ENCODE data around the gene SPTLC1. TPM values are rescaled to one million over a fixed set of nuclear protein-coding genes. Genes with fewer than 3 reads are reported as not detected.

SPTLC1 gene
- total RNA-seq, 1 experiment from 2014 or later = 60.6 TPM

- H3K4me3 ChIP-seq (ENCODE audit: low read depth, low read length, poor library complexity, severe bottlenecking) = no peak overlapping the region
- BruUV-seq (replicated peaks) = no TSS peak
- DNase-seq (ENCODE audit: low spot score) = peak; percentile 23
- H3K27me3 ChIP-seq (replicated peaks; ENCODE audit: insufficient read depth, low read depth, low read length, poor library complexity) = no peaks in the 10 kb centered on the region
- ChIA-PET POLR2A (ENCODE audit: low non-redundant PET) (no interaction called here), CTCF (no interaction called here)
- H3K9me3 ChIP-seq (ENCODE audit: low read depth, low read length, poor library complexity, severe bottlenecking) = no peaks in the 10 kb centered on the region
- no peaks in the 10 kb centered on the region for H3K4me1 ChIP-seq (ENCODE audit: insufficient read depth, low read length, poor library complexity, severe bottlenecking)
- no peak overlapping the region for H3K27ac ChIP-seq (ENCODE audit: low read depth, low read length, poor library complexity, severe bottlenecking)
- peaks cover 19% of the 10 kb centered on the region for H3K36me3 ChIP-seq (ENCODE audit: insufficient read depth, low read length, poor library complexity, severe bottlenecking)
- TF ChIP-seq, protein P1, sequence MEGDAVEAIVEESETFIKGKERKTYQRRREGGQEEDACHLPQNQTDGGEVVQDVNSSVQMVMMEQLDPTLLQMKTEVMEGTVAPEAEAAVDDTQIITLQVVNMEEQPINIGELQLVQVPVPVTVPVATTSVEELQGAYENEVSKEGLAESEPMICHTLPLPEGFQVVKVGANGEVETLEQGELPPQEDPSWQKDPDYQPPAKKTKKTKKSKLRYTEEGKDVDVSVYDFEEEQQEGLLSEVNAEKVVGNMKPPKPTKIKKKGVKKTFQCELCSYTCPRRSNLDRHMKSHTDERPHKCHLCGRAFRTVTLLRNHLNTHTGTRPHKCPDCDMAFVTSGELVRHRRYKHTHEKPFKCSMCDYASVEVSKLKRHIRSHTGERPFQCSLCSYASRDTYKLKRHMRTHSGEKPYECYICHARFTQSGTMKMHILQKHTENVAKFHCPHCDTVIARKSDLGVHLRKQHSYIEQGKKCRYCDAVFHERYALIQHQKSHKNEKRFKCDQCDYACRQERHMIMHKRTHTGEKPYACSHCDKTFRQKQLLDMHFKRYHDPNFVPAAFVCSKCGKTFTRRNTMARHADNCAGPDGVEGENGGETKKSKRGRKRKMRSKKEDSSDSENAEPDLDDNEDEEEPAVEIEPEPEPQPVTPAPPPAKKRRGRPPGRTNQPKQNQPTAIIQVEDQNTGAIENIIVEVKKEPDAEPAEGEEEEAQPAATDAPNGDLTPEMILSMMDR (conservative IDR thresholded peaks at IDR 0.05; ENCODE audit: low read depth, low read length) = no peak
- TF ChIP-seq EZH2 (IDR thresholded peaks at IDR 0.05; ENCODE audit: borderline replicate concordance, low read depth, low read length, poor library complexity, severe bottlenecking) = no peak
- intact Hi-C loops (cut with micrococcal nuclease; ENCODE audit: unreplicated experiment) = no loop called here
Observed at GRCh38 chr9:92048924-92049625, 66.1 kb downstream of the SPTLC1 start.

DNA sequence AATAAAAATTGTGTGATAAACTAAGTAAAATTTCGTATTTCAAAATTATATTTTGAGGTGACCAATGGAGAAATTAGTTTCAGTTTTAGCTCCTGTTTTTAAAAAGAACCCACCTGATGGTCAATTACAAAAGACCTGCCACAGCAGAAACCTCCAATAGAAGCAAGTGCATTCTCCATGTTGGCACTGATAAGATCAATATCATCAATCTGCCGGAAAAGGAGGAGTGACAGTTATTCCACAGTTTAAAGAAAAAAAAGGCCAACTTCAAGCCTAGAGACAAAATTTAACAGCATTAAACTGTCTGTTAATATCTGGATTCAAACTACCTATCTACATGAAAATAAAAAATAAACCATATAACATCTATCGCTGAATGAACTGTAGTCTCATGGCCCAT lies 67.7 kb downstream of the SPTLC1 start:
- peaks cover 25% of the 10 kb centered on the region for H3K36me3 ChIP-seq (ENCODE audit: insufficient read depth, low read length, poor library complexity, severe bottlenecking)
- H3K27ac ChIP-seq (ENCODE audit: low read depth, low read length, poor library complexity, severe bottlenecking) = no peak overlapping the region
- TF ChIP-seq EZH2 (IDR thresholded peaks at IDR 0.05; ENCODE audit: borderline replicate concordance, low read depth, low read length, poor library complexity, severe bottlenecking) = no peak
- TF ChIP-seq, protein P1 (conservative IDR thresholded peaks at IDR 0.05; ENCODE audit: low read depth, low read length) = no peak
- ChIA-PET POLR2A (ENCODE audit: low non-redundant PET) (no interaction called here), CTCF (no interaction called here)
- intact Hi-C loops (cut with micrococcal nuclease; ENCODE audit: unreplicated experiment) = no loop called here
- H3K4me3 ChIP-seq (ENCODE audit: low read depth, low read length, poor library complexity, severe bottlenecking) = no peak overlapping the region
- no peaks in the 10 kb centered on the region for H3K27me3 ChIP-seq (replicated peaks; ENCODE audit: insufficient read depth, low read depth, low read length, poor library complexity)
- H3K4me1 ChIP-seq (ENCODE audit: insufficient read depth, low read length, poor library complexity, severe bottlenecking) = no peaks in the 10 kb centered on the region
- H3K9me3 ChIP-seq (ENCODE audit: low read depth, low read length, poor library complexity, severe bottlenecking) = no peaks in the 10 kb centered on the region
- BruUV-seq (replicated peaks) = no TSS peak
- no peak for DNase-seq (ENCODE audit: low spot score)

GRCh38 chr9:92046676-92047075 lies 68.5 kb downstream of the SPTLC1 start:
- no peak for DNase-seq (ENCODE audit: low spot score)
- H3K9me3 ChIP-seq (ENCODE audit: low read depth, low read length, poor library complexity, severe bottlenecking) = peaks cover 5% of the 10 kb centered on the region
- H3K27ac ChIP-seq (ENCODE audit: low read depth, low read length, poor library complexity, severe bottlenecking) = no peak overlapping the region
- no peaks in the 10 kb centered on the region for H3K27me3 ChIP-seq (replicated peaks; ENCODE audit: insufficient read depth, low read depth, low read length, poor library complexity)
- no peaks in the 10 kb centered on the region for H3K4me1 ChIP-seq (ENCODE audit: insufficient read depth, low read length, poor library complexity, severe bottlenecking)
- ChIA-PET CTCF (no interaction called here), POLR2A (ENCODE audit: low non-redundant PET) (no interaction called here)
- intact Hi-C loops (cut with micrococcal nuclease; ENCODE audit: unreplicated experiment) = no loop called here
- TF ChIP-seq, protein P1 (conservative IDR thresholded peaks at IDR 0.05; ENCODE audit: low read depth, low read length) = no peak
- no peak for TF ChIP-seq EZH2 (IDR thresholded peaks at IDR 0.05; ENCODE audit: borderline replicate concordance, low read depth, low read length, poor library complexity, severe bottlenecking)
- H3K36me3 ChIP-seq (ENCODE audit: insufficient read depth, low read length, poor library complexity, severe bottlenecking) = peaks cover 33% of the 10 kb centered on the region
- H3K4me3 ChIP-seq (ENCODE audit: low read depth, low read length, poor library complexity, severe bottlenecking) = no peak overlapping the region
- BruUV-seq (replicated peaks) = no TSS peak
